ENCODE results near the gene FRMD5.
"Not testable (repeated sequence)": the region's sequence is repeated elsewhere in the genome, so short reads cannot be mapped to it uniquely, and the experiment has no call there.

- TF ChIP-seq CTCF (IDR thresholded peaks at IDR 0.05; ENCODE audit: insufficient read depth, low read length, poor library complexity, severe bottlenecking); EZH2phosphoT487 (conservative IDR thresholded peaks at IDR 0.05; ENCODE audit: low read length): not testable (repeated sequence)
These were observed 365.0 kb downstream of the FRMD5 start for GRCh38 chr15:43829951-43830540.
